Caco-2 (cell line): ENCODE data around the gene PSMD1. TPM values are rescaled to one million over a fixed set of nuclear protein-coding genes. Genes with fewer than 3 reads are reported as not detected.

Experiments
- BruUV-seq: library from RNA; stranded (reverse); fragments of 400-500 nt; replicated peaks from 2 replicates; lab custom pipeline; 2021; lab: Mats Ljungman, UMichigan
- CTCF ChIA-PET: fragments of 300-600 bp; sonication (Branson Sonifier 250); formaldehyde crosslinking; loops from one replicate; lab custom pipeline; 2022; ENCODE audit warnings: antibody characterized with exemption; lab: Charles Lee
- POLR2A ChIA-PET: fragments of 300-600 bp; sonication (Branson Sonifier 250); formaldehyde crosslinking; loops from one replicate; lab custom pipeline; 2022; ENCODE audit warnings: antibody characterized with exemption; lab: Charles Lee
- DNase-seq, 2 experiments: peaks; one replicate each; pipeline versions ENCODE4 v3.0.0 to v3.0.0-alpha.2; 2020 to 2022
- H3K27me3 ChIP-seq: replicated peaks from 2 replicates; pipeline ENCODE4 v1.6.0; 2011; ENCODE audit warnings: low read length; ENCODE audit not compliant: control insufficient read depth, insufficient read depth
- H3K36me3 ChIP-seq: 2 replicates; pipeline ENCODE4 v1.5.1; 2011; ENCODE audit warnings: low read length; ENCODE audit not compliant: control insufficient read depth, insufficient read depth
- H3K4me1 ChIP-seq: fragments of 250-450 bp; sonication (Bioruptor Pico); 2 replicates; pipeline ENCODE4 v1.5.1; 2020; ENCODE audit warnings: mild to moderate bottlenecking
- H3K4me3 ChIP-seq: 2 replicates; pipeline ENCODE4 v1.5.1; 2011; ENCODE audit warnings: low read depth, mild to moderate bottlenecking, control low read depth, low read length
- H3K9me3 ChIP-seq: fragments of 250-450 bp; sonication (Bioruptor Pico); 2 replicates; pipeline ENCODE4 v1.5.1; 2020; ENCODE audit warnings: mild to moderate bottlenecking, moderate library complexity
- H3K27ac Mint-ChIP-seq: one replicate; pipeline ENCODE4 v1.8.0; 2022; ENCODE audit warnings: mixed read lengths; ENCODE audit not compliant: unreplicated experiment
- H3K27me3 Mint-ChIP-seq: one replicate; pipeline ENCODE4 v1.8.0; 2022; ENCODE audit warnings: mixed read lengths; ENCODE audit not compliant: insufficient read depth, unreplicated experiment
- H3K36me3 Mint-ChIP-seq: one replicate; pipeline ENCODE4 v1.8.0; 2022; ENCODE audit warnings: mild to moderate bottlenecking, mixed read lengths; ENCODE audit not compliant: insufficient read depth, unreplicated experiment
- H3K4me1 Mint-ChIP-seq: one replicate; pipeline ENCODE4 v1.8.0; 2022; ENCODE audit warnings: low read depth, mixed read lengths; ENCODE audit not compliant: unreplicated experiment
- H3K4me3 Mint-ChIP-seq: one replicate; pipeline ENCODE4 v1.8.0; 2022; ENCODE audit warnings: mild to moderate bottlenecking, moderate library complexity, mixed read lengths; ENCODE audit not compliant: unreplicated experiment
- H3K9me3 Mint-ChIP-seq: one replicate; pipeline ENCODE4 v1.8.0; 2022; ENCODE audit warnings: mixed read lengths; ENCODE audit not compliant: unreplicated experiment
- CTCF ChIP-seq, 2 experiments: fragments of 200-600 bp in 1 of 2; IDR thresholded peaks; 1 replicate in 1 of 2; 2 replicates in 1 of 2; pipeline versions ENCODE4 v1.5.1 to v1.8.0; 2011 to 2022; ENCODE audit warnings: antibody characterized with exemption in 1 of 2, control low read depth in 1 of 2, inconsistent platforms in 1 of 2, low read depth in 1 of 2, low read length in 1 of 2, mild to moderate bottlenecking in 1 of 2, moderate library complexity in 1 of 2; ENCODE audit not compliant: insufficient read depth in 1 of 2, severe bottlenecking in 1 of 2, unreplicated experiment in 1 of 2
- intact Hi-C: fragments of 100-400 bp; cut with micrococcal nuclease; formaldehyde crosslinking; loops from one replicate; pipeline ENCODE4 v1.10.0; 2022; ENCODE audit not compliant: unreplicated experiment
- total RNA-seq: library from RNA; stranded (reverse); gene quantifications from 2 replicates; pipeline ENCODE4 v1.2.3, GENCODE V29; 2022

PSMD1 gene
- total RNA-seq, 1 experiment from 2014 or later, result 126 TPM

GRCh38 chr2:231200805-231201474 lies 144.3 kb downstream of the PSMD1 start:
- no peak overlapping the region for H3K4me3 ChIP-seq

GRCh38 chr2:231201475-231201814 lies 144.8 kb downstream of the PSMD1 start:
- DNase-seq, result no peak
- intact Hi-C loops, result no loop called here
- no peaks in the 10 kb centered on the region for H3K27me3 ChIP-seq
- BruUV-seq, result no TSS peak
- peak overlapping the region; percentile 44 for H3K4me3 Mint-ChIP-seq
- no peak overlapping the region for H3K4me3 ChIP-seq
- H3K4me1 Mint-ChIP-seq, result peaks cover 8% of the 10 kb centered on the region
- ChIA-PET CTCF (no interaction called here), POLR2A (no interaction called here)
- H3K4me1 ChIP-seq, result 0 out of 2 replicates have a peak, but pooled peaks cover 4% of the 10 kb centered on the region
- no peaks in the 10 kb centered on the region for H3K27me3 Mint-ChIP-seq
- no peaks in the 10 kb centered on the region for H3K9me3 Mint-ChIP-seq
- no peak overlapping the region for H3K27ac Mint-ChIP-seq
- no peak for TF ChIP-seq CTCF (IDR thresholded peaks at IDR 0.05; ENCODE audit: insufficient read depth in 1 of 2, low read depth in 1 of 2, low read length in 1 of 2, severe bottlenecking in 1 of 2, unreplicated experiment in 1 of 2)
- H3K36me3 Mint-ChIP-seq, result no peaks in the 10 kb centered on the region
- no peaks in the 10 kb centered on the region for H3K9me3 ChIP-seq
- H3K36me3 ChIP-seq, result no peaks in the 10 kb centered on the region

More at GRCh38 chr2:231200805-231201474, 144.3 kb downstream of the PSMD1 start:
- Mint-ChIP-seq H3K27me3 (no peaks in the 10 kb centered on the region), H3K36me3 (no peaks in the 10 kb centered on the region), H3K9me3 (no peaks in the 10 kb centered on the region), H3K4me3 (peak overlapping the region; percentile 44), H3K4me1 (peaks cover 8% of the 10 kb centered on the region), H3K27ac (no peak overlapping the region)
- intact Hi-C loops, result no loop called here
- no peak for TF ChIP-seq CTCF (IDR thresholded peaks at IDR 0.05; ENCODE audit: insufficient read depth in 1 of 2, low read depth in 1 of 2, low read length in 1 of 2, severe bottlenecking in 1 of 2, unreplicated experiment in 1 of 2)
- H3K4me1 ChIP-seq, result 0 out of 2 replicates have a peak, but pooled peaks cover 4% of the 10 kb centered on the region
- BruUV-seq, result no TSS peak
- no peaks in the 10 kb centered on the region for H3K36me3 ChIP-seq
- no peaks in the 10 kb centered on the region for H3K27me3 ChIP-seq
- DNase-seq, result no peak
- ChIA-PET CTCF (interaction anchor here (0.6 kb wide), 1 partner anchor 251 kb away, joined by 12 read pairs; no protein-coding TSS in a partner anchor), POLR2A (no interaction called here)
- no peaks in the 10 kb centered on the region for H3K9me3 ChIP-seq

GRCh38 chr2:231203087-231203486 lies 146.4 kb downstream of the PSMD1 start:
- Histone ChIP-seq H3K36me3 (no peaks in the 10 kb centered on the region), H3K4me3 (no peak overlapping the region), H3K27me3 (no peaks in the 10 kb centered on the region), H3K4me1 (no peaks in the 10 kb centered on the region), H3K9me3 (no peaks in the 10 kb centered on the region)
- no peak overlapping the region for H3K4me3 Mint-ChIP-seq
- intact Hi-C loops, result no loop called here
- CTCF ChIA-PET, result no interaction called here
- POLR2A ChIA-PET, result no interaction called here
- H3K27ac Mint-ChIP-seq, result no peak overlapping the region
- BruUV-seq, result no TSS peak
- no peaks in the 10 kb centered on the region for H3K27me3 Mint-ChIP-seq
- no peak for TF ChIP-seq CTCF (IDR thresholded peaks at IDR 0.05; ENCODE audit: insufficient read depth in 1 of 2, low read depth in 1 of 2, low read length in 1 of 2, severe bottlenecking in 1 of 2, unreplicated experiment in 1 of 2)
- H3K4me1 Mint-ChIP-seq, result peaks cover 8% of the 10 kb centered on the region
- no peaks in the 10 kb centered on the region for H3K9me3 Mint-ChIP-seq
- H3K36me3 Mint-ChIP-seq, result no peaks in the 10 kb centered on the region
- no peak for DNase-seq
